ENCODE data around the gene EPS8L2. TPM values are rescaled to one million over a fixed set of nuclear protein-coding genes. Genes with fewer than 3 reads are reported as not detected.
A peak's percentile ranks its signal among the peaks of the same experiment; 100 is the strongest.

EPS8L2 gene
- total RNA-seq, 1 donor from 2014 or later: 155 TPM

- ATAC-seq: no peak
- no peaks in the 10 kb centered on the region for H3K36me3 ChIP-seq
- TF ChIP-seq, protein P1, sequence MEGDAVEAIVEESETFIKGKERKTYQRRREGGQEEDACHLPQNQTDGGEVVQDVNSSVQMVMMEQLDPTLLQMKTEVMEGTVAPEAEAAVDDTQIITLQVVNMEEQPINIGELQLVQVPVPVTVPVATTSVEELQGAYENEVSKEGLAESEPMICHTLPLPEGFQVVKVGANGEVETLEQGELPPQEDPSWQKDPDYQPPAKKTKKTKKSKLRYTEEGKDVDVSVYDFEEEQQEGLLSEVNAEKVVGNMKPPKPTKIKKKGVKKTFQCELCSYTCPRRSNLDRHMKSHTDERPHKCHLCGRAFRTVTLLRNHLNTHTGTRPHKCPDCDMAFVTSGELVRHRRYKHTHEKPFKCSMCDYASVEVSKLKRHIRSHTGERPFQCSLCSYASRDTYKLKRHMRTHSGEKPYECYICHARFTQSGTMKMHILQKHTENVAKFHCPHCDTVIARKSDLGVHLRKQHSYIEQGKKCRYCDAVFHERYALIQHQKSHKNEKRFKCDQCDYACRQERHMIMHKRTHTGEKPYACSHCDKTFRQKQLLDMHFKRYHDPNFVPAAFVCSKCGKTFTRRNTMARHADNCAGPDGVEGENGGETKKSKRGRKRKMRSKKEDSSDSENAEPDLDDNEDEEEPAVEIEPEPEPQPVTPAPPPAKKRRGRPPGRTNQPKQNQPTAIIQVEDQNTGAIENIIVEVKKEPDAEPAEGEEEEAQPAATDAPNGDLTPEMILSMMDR (IDR thresholded peaks at IDR 0.05): no peak
- DNase-seq: no peak
- intact Hi-C loops (cut with DNase I): loop anchor here (5.0 to 10.0 kb wide), 2 partner anchors 60 to 168 kb away; no protein-coding TSS in a partner anchor
- peaks cover 18% of the 10 kb centered on the region for H3K4me1 ChIP-seq
- no peak overlapping the region for H3K27ac ChIP-seq
- H3K4me3 ChIP-seq: no peak overlapping the region
- H3K9me3 ChIP-seq: no peaks in the 10 kb centered on the region
- H3K27me3 ChIP-seq: peaks cover 34% of the 10 kb centered on the region
Measured at GRCh38 chr11:722346-722811, 16.3 kb downstream of the EPS8L2 start.

DNA sequence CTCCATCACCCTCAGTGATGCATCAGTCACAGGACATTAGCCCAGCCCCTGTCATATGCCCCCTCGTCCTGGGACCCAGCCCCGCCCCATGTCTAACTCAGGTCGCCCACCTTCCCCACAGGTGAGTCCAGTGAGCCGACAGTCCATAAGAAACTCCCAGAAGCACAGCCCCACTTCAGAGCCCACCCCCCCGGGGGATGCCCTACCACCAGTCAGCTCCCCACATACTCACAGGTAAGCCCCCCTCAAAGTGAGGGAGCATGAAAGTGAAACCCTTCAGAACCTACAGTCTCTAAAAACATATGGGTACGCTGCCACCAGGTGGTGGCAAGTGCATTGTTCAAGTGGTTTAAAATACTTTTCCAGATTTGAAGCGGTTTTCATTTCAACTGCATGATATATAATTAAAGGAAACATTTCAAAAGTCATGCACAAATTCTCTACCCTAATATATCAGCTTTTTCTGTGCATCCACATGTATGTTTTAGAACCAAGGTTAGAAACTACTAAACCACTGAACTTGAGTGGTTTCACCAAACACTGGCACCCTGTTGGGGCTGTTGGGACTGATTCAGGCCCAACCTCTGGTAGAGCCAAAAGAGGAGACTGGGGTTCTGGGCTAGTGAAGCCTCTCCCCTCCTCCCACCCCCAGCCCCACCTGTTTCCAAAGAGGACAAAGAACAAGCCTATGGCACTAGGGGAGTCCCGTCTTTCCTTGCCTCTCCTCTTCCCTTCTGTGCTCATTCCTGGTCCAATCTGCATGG is 17.3 kb downstream of the EPS8L2 start:
- H3K4me3 ChIP-seq: no peak overlapping the region
- ATAC-seq (no peak), DNase-seq (no peak)
- H3K36me3 ChIP-seq: no peaks in the 10 kb centered on the region
- intact Hi-C loops (cut with DNase I): loop anchor here (5.0 to 10.0 kb wide), 2 partner anchors 61 to 169 kb away; no protein-coding TSS in a partner anchor
- TF ChIP-seq, protein P1 (IDR thresholded peaks at IDR 0.05): peak; percentile 61
- H3K27me3 ChIP-seq: peaks cover 34% of the 10 kb centered on the region
- H3K27ac ChIP-seq: no peak overlapping the region
- H3K4me1 ChIP-seq: peaks cover 26% of the 10 kb centered on the region
- H3K9me3 ChIP-seq: no peaks in the 10 kb centered on the region

- ATAC-seq: no peak
- no peak overlapping the region for H3K4me3 ChIP-seq
- TF ChIP-seq, protein P1 (IDR thresholded peaks at IDR 0.05): no peak
- no peaks in the 10 kb centered on the region for H3K36me3 ChIP-seq
- intact Hi-C loops (cut with DNase I): loop anchor here (5.0 to 10.0 kb wide), 2 partner anchors 62 to 169 kb away; no protein-coding TSS in a partner anchor
- no peak overlapping the region for H3K27ac ChIP-seq
- H3K27me3 ChIP-seq: peaks cover 34% of the 10 kb centered on the region
- no peaks in the 10 kb centered on the region for H3K9me3 ChIP-seq
- peaks cover 26% of the 10 kb centered on the region for H3K4me1 ChIP-seq
- no peak for DNase-seq
Measured at GRCh38 chr11:724049-724777, 18.2 kb downstream of the EPS8L2 start.

DNA sequence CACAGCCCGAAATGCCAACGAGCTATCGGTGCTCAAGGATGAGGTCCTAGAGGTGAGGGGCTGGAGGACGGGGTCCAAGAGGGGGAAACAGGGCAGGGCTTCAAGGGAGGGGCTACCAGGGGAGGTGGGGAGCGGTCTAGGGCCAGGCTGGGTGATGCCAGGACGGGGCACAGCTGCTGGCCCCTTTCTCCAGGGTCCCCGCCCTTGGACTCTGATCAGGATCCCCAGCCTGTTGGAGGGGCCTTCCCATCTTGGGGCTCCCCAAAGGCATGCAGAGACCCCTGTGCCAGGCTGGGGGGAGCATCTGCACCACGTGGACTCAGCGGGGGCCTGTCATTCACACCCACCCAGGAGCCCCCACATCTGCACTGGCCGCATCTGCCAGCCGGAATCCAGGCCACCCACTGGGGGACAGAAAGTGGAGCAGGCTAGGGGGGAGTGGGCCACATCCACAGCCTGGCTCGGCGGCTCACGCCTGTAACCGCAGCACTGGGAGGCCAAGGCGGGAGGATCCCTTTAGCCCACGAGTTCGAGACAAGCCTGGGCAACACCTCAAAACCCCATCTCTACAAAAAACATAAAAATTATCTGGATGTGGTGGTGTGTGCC is 18.9 kb downstream of the EPS8L2 start:
- ATAC-seq: no peak
- TF ChIP-seq, protein P1 (IDR thresholded peaks at IDR 0.05): no peak
- DNase-seq: no peak
- H3K27ac ChIP-seq: no peak overlapping the region
- H3K27me3 ChIP-seq: peaks cover 32% of the 10 kb centered on the region
- H3K9me3 ChIP-seq: no peaks in the 10 kb centered on the region
- H3K4me1 ChIP-seq: peaks cover 26% of the 10 kb centered on the region
- intact Hi-C loops (cut with DNase I): loop anchor here (5.0 to 10.0 kb wide), 2 partner anchors 63 to 170 kb away; no protein-coding TSS in a partner anchor
- no peak overlapping the region for H3K4me3 ChIP-seq
- no peaks in the 10 kb centered on the region for H3K36me3 ChIP-seq

DNA sequence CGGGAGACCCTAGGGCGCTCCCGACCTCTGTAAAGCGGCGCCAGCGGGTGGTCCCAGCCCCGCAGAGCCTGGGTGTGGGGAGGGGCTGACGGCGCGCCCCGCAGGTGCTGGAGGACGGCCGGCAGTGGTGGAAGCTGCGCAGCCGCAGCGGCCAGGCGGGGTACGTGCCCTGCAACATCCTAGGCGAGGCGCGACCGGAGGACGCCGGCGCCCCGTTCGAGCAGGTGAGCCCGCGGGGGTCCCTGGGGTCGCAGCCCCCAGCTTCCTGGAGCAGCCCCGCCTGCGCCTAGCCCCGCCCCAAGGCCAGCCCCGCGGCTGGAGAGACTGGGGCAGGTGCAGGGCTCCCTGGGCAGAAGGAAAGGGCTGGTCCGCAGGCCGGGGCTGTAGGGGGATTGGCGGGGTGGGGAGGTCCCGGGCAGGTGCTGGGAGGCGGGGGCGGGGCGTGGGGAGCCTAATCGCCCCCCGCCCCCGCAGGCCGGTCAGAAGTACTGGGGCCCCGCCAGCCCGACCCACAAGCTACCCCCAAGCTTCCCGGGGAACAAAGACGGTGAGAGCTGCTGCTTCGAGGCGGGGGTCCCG is 19.7 kb downstream of the EPS8L2 start:
- Histone ChIP-seq H3K4me1 (peaks cover 25% of the 10 kb centered on the region), H3K4me3 (peak overlapping the region; percentile 30), H3K27me3 (peaks cover 25% of the 10 kb centered on the region), H3K9me3 (no peaks in the 10 kb centered on the region), H3K36me3 (no peaks in the 10 kb centered on the region), H3K27ac (no peak overlapping the region)
- TF ChIP-seq, protein P1 (IDR thresholded peaks at IDR 0.05): no peak
- intact Hi-C loops (cut with DNase I): loop anchor here (10.0 kb wide), 1 partner anchor 171 kb away; no protein-coding TSS in a partner anchor
- no peak for ATAC-seq
- peak; percentile 65 for DNase-seq
